SU-DHL-6 (cell line): ENCODE data around the gene CLIC1.

Experiments used
- EZH2phosphoT487 ChIP-seq: fragments of 200-600 bp; sonication (generic), shearing (Covaris generic); conservative IDR thresholded peaks from 2 replicates; pipeline ENCODE4 v1.6.1; 2018; ENCODE audit warnings: mild to moderate bottlenecking, antibody characterized with exemption, low read length, moderate library complexity, mixed read lengths
- TF ChIP-seq, protein P1 (sequence below): fragments of 200-600 bp; sonication (generic); IDR thresholded peaks from one replicate; pipeline ENCODE4 v1.5.1; 2017; ENCODE audit warnings: antibody characterized with exemption, mild to moderate bottlenecking, low read length, moderate library complexity; ENCODE audit not compliant: insufficient read depth, poor library complexity, severe bottlenecking

DNA sequence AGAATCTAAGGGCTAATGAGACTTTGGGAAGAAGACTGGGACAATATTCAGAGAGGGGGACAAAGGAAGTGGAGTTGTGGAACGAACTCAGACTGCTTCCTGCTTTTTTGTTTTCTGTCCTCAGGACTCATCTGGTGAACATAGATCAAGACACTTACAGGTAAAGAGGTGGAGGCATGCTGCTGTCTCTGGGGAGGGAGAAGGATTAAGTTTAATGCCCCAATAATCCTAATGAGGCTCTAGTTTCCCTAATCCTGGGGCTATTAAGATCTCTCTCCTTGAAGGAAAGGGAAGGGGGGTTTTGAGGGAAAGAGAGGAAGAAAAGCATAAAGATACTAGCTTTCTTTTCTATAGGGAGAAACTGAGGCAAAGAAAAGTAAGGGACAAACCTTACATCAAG is 8.1 kb upstream of the CLIC1 start:
- TF ChIP-seq, protein P1, sequence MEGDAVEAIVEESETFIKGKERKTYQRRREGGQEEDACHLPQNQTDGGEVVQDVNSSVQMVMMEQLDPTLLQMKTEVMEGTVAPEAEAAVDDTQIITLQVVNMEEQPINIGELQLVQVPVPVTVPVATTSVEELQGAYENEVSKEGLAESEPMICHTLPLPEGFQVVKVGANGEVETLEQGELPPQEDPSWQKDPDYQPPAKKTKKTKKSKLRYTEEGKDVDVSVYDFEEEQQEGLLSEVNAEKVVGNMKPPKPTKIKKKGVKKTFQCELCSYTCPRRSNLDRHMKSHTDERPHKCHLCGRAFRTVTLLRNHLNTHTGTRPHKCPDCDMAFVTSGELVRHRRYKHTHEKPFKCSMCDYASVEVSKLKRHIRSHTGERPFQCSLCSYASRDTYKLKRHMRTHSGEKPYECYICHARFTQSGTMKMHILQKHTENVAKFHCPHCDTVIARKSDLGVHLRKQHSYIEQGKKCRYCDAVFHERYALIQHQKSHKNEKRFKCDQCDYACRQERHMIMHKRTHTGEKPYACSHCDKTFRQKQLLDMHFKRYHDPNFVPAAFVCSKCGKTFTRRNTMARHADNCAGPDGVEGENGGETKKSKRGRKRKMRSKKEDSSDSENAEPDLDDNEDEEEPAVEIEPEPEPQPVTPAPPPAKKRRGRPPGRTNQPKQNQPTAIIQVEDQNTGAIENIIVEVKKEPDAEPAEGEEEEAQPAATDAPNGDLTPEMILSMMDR, result no peak
- no peak for TF ChIP-seq EZH2phosphoT487
